Smooth muscle cell of the brain vasculature (primary cell): ENCODE data around the gene ZFAND2A.
"Not testable (repeated sequence)": the region's sequence is repeated elsewhere in the genome, so short reads cannot be mapped to it uniquely, and the experiment has no call there.

Experiments used
- DNase-seq: peaks from one replicate; pipeline ENCODE4 v3.0.0-alpha.2; 2012; ENCODE audit warnings: low read depth, low spot score

ZFAND2A gene, protein sequence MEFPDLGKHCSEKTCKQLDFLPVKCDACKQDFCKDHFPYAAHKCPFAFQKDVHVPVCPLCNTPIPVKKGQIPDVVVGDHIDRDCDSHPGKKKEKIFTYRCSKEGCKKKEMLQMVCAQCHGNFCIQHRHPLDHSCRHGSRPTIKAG

DNA sequence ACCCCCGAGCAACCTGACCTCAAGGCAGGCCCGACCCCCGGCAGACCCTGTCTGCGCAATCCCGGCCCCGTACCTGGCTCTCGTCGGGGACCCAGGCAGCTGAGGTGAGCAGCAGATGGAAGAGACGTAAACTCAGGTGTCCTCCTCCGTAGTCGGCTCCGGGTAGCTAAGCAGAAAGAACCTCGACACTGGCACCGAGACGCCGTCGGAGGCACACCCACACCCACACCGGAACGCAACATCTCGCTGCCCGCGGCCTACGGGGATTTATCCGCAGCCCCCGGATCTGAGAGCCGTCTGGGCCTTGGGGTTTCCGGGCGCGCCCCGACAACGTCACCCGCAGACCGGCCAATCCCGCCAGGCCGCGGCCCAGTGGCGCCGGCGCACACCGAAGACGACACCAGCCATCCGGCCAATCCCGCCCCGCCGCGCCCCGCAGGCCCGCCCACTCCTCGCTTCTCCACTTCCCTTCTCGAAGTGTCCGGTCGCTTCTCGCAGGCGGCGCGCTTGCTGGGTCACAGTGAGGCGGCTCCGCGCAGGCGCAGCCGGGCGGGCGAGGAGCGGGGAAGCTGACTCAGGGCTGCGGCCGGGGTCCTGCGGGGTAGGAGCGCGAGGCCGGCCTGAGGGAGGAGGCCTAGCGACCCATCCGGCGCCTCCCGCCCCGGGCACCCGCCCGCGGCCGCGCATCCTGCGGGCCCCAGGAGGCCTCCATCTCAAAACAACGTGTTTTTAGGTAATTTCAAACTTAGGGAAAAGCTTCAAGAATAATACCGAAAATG is at the start of gene ZFAND2A:
TSS of gene ZFAND2A (minus strand) at position 306 of the 779 bp plus-strand sequence. CDS start 1,984 bp downstream, outside the sequence.
- peak; percentile 93 for DNase-seq

DNA sequence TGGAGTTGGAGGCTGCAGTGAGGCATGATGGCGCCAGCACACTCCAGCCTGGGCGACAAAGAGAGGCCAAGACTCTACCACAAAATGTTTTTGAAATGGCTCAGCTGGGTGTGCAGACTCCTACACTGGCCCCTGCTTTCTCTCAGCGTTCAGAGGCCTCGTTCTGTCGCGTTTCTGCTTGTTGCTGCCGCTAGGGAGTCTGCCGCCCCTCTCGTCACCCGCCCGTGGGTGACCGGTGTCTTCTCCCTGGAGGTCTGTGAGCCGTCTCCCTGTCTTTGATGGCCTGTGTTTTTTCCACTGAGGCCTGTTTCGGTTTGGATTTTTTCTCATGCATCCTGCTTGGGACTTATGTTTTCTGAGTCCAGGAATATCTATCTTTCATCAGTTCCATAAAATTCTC is 49.1 kb upstream of the ZFAND2A start:
- DNase-seq: no peak

DNA sequence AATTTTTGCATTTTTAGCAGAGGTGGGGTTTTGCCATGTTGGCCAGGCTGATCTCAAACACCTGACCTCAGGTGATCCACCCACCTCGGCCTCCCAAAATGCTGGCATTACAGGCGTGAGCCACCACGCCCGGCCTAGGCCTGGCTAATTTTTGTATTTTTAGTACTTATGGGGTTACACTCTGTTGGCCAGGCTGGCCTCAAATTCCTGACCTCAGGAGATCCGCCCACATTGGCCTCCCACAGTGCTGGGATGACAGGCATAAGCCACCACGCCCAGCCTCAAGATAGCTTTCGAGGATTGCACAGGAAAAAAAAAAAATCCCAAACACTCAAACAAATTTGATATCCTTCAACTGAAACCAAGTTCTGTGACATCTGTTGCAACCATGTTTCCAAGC is 45.7 kb upstream of the ZFAND2A start:
- not testable (repeated sequence) for DNase-seq

DNA sequence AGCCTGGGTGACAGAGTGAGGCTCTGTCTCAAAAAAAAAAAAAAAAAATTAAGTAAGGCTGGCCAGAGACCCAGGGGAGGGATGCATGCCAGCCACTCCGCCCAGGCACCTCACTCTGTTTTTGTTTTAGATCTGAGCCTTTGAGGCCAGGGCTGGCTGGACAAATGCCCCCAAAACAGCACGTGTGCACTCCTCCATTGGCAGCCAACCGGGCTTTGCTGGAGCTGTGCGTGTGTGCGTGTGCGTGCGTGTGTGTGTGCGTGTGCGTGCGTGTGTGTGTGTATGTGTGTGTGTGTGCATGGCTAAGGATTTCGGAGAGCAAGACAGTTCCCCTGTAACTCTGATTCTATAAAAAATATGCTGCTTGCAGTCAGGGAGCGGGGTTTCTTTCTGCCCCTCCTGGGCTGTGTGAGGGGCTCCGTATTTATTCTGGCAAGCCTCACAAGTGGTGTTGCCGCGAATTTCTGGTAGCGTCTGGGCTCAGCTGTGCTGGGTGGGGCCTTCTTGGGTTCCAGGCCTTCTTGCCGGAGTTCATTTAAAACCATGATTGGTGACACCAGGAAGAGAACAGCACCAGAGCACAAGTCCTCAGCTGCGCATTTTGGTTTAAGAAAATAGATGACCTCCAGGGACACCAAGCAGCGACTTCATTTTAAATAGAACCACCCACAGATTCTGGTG is 44.6 kb upstream of the ZFAND2A start:
- no peak for DNase-seq

DNA sequence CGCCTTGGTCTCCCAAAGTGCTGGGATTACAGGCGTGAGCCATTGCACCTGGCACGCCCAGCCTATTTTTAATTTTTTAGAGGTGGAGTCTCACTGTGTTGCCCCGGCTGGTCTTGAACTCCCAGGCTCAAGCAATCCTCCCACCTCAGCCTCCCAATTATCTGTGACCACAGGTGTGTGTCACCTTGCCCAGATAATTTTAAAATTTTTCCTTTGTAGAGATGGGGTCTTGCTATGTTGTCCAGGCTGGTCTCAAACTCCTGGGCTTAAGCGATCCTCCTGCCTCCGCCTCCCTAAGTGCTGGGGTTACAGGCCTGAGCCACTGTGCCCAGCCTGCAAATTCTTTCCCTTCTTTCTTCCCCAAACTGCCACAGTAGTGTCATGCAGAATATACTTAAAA is 42.9 kb upstream of the ZFAND2A start:
- not testable (repeated sequence) for DNase-seq

DNA sequence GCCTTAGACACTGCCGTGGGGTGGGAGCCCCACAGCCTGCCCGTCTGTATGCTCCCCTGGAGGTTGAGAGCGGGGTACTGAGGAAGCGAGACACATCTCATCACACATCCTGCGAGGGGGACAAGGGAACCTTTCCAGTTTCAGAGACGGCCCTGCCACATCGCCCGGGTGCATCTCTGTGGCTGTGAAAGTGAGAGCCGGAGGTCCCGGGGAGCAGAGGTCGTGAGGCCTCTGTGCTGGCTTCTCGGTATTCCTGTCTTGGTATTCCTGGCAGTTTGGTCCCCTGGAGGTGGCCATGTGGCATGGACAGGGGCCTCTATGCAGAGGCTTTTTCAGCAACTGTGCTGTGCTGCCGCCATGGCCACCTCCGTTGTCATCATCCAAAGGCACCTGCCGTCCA is 41.9 kb upstream of the ZFAND2A start:
- no peak for DNase-seq

DNA sequence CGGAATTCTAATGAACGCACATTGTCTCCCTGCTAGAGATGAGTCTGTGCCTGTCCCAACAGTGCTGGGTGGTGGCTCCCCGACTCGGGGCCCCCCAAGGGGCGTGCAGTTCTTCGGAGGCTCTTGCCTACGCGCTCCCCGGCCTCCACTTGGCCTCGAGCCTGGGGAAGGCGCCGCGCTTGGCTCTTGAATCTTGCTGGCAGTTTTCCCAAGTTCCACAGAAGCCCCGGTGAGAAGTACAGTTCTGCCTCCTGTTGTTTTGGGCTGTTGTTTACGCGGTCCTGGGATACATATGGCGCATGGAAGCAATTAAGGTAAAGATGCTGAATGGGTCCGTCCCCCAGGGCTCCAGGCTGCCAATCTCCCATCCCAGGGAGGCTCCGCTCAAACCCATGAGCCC is 40.0 kb upstream of the ZFAND2A start:
- DNase-seq: no peak

DNA sequence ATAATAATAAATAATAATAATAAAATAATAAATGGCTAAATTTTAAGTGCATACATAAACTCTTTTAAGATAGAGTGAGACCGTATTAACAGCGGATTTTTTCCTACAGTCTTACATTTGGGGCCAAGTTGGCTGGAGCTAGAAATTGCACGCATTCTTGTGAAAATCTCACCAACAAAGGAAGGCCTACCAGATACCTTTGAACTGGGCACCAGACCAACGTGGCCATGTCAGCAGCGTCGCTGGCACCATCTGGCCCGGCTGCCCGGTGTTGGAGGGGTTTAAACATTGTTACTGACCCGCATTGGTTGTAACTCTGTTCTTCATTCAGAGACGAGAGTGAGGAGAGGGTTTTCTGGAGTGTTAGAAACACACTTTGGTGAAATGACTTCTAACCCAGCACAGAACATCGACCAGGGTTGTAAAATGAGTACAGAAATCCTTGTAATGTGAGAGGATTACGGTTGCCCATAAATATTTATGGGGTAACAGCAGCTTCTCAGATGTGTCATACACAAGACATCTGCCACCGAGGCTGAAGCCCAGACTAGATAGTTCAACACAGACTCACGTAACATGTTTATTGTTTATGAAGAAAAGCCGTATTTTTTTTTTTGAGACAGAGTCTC is 38.1 kb upstream of the ZFAND2A start:
- no peak for DNase-seq

DNA sequence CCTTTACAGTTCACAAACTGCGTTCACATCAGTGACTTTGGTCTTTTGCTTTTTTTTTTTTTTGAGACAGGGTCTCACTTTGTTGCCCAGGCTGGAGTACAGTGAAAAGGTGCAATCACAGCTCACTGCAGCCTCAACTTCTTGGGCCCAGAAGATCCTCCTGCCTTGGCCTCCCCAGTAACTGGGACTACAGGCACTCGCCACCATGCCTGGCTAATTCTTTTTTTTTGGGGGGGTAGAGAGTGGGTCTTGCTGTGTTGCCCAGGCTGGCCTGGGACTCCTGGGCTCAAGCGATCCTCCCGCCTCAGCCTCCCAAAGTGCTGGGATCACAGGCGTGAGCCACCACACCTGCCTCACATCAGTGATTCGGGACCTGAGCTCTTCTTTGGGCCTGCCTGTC is 37.0 kb upstream of the ZFAND2A start:
- no peak for DNase-seq

DNA sequence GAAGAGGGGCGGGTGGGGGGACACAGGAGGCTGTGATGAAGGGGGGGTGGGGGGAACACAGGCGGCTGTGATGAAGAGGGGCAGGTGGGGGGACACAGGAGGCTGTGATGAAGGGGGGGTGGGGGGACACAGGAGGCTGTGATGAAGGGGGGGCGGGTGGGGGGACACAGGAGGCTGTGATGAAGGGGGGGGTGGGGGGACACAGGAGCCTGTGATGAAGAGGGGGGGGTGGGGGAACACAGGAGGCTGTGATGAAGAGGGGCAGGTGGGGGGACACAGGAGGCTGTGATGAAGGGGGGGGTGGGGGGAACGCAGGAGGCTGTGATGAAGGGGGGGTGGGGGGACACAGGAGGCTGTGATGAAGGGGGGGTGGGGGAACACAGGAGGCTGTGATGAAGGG is 36.4 kb upstream of the ZFAND2A start:
- not testable (repeated sequence) for DNase-seq

DNA sequence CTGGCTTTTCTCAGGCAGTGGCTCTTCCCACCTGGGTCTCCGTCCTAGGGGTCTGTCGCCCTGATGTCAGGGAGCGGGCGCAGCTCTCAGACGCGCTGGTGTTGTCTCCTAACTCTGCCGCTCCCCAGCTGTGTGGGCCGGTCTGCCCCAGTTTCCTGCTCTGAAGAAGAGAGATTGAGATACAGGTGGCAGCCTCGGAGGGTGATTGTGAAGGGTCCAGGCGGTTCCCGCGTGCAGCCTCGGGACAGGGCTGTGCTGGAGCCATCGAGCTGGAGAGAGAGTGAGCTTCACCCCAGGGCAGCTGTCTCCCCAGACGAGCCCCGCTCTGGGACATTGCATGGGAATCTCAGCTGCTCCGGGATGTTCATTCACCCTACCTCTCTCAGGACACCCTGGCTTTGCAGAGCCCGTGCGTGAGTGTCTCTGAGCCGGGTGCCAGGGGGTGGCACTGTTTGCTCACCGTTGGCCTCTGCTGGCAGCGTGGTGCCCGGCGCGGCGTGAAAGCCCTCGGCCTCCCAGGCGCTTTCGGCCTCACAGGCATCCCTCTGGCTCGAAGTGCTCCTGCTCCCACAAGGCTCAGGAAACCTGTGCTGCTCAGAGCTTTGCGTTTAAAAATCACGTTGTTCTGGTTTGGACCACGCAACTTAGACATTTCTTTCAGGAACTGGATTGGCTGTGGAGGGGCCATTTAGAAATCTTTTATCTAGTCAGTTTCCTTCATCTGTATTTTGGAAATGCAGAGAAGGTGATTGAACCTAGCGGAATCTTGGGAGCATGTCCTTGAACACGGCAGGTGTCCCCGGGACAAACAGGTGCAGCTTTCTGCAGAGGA is 33.8 kb upstream of the ZFAND2A start:
- no peak for DNase-seq

DNA sequence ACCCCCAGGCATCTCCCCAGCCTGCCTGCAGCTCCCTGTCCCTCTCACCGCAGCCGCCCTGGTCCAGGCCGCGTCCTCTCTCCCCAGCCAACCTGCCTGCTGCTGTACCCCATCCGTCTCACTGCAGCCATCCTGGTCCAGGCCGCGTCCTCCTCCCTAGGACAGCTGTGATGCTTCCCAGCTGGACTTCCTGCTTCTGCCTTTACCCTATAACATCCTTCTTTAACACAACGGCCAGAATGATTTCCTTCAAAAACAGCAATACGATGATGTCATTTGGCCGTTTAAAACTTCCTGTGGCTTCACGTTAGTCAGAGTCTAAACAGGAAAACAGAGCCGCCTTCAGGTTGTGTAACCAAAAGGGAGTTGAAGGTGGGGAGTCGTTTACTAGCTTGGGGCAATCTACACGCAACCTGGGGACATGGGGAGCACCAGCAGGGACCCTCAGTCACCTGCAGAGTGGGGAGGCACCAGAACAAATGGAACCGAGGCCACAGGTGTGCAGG is 32.2 kb upstream of the ZFAND2A start:
- DNase-seq: no peak

DNA sequence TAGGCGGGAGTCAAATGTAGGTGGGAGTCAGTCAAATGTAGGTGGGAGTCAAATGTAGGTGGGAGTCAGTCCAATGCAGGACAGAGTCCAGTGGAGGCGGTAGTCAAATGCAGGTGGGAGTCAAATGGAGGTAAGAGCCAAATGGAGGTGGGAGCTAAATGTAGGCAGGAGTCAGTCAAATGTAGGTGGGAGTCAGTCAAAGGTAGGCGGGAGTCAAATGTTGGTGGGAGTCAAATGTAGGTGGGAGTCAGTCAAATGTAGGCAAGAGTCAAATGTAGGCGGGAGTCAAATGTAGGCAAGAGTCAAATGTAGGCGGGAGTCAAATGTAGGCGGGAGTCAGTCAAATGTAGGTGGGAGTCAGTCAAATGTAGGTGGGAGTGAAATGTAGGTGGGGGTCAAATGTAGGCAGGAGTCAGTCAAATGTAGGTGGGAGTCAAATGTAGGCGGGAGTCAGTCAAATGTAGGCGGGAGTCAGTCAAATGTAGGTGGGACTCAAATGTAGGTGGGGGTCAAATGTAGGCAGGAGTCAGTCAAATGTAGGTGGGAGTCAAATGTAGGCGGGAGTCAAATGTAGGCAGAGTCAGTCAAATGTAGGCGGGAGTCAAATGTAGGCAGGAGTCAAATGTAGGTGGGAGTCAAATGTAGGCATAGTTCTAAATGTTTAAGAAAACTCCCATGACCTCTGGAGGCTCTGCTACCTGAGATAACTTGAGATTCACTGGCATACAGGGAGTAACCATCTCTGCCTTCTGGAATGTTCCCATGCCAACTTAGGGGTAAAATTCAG is 30.2 kb upstream of the ZFAND2A start:
- no peak for DNase-seq

DNA sequence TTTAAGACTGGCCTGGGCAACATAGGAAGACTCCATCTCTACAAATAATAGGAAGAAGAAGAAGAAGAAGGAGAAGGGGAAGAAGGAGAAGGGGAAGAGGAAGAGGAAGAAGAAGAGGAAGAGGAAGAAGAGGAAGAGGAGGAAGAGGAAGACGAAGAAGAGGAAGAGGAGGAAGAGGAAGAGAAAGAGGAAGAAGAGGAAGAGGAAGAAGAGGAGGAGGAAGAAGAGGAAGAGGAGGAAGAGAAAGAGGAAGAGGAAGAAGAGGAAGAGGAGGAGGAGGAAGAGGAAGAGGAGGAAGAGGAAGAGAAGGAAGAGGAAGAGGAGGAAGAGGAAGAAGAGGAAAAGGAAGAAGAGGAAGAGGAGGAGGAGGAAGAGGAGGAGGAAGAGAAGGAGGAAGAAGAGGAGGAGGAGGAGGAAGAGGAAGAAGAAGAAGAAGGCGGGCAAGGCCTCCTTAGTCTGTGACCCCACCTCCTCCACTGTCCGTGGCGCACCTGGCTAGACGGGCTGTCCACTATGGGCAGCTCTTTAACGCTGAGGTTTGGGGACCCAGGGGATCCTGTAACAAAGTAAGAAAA is 28.8 kb upstream of the ZFAND2A start:
- no peak for DNase-seq

DNA sequence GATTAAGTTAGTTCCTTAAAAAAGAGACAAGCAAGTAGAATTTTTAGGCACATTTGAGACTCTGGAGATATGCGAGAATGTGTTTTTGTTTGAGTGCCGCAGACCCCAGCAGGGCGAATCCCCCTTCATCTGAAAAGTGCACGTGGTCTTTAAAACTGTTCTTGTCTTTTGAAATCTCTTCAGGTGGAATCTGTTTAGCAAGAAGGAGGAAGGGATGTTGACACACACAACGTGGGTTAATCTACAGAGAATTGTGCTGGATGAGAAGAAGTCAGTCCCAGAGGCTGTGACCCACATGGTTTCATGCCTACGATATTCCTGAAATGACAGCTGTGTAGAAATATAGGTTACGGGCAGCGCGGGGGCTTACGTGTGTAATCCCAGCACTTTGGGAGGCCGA is 27.1 kb upstream of the ZFAND2A start:
- no peak for DNase-seq

DNA sequence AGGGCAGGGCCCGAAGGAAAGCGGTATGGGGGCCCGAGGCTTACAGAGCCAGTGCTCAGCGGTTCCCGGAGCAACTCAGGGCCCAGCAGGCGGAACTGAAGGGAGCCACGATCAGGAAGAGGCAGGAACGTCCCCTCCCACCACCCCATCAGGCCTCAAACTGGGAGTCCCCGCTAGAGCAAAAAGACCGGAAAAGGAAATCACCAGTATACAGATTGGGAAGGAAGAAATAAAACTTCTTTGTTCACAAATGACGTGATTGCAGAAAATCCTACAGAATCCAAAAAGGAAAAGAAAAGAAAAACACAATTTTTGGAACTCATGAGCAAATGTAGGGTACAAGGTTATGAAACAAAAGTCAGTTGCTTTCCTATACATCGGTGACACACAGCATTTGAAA is 21.6 kb upstream of the ZFAND2A start:
- DNase-seq: no peak

DNA sequence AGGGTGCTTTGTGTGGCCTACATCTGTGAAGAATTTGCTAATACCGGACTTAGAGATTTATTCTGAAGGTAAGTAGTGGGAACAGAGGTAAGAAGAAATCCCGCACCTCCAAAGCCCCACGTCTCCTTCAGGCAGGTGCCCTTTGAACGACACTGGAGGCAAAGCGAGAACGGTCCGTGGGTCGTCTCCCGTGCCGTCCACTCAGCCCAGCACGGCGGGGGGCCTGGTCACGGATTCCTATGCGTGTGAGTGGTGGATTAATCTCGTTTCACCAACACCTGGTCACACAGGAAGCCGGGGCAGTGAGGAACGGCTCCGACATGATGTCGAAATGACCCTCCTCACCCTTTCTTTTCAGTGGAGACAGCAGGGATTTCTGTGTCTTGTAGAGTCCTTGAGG is 21.0 kb upstream of the ZFAND2A start:
- no peak for DNase-seq

DNA sequence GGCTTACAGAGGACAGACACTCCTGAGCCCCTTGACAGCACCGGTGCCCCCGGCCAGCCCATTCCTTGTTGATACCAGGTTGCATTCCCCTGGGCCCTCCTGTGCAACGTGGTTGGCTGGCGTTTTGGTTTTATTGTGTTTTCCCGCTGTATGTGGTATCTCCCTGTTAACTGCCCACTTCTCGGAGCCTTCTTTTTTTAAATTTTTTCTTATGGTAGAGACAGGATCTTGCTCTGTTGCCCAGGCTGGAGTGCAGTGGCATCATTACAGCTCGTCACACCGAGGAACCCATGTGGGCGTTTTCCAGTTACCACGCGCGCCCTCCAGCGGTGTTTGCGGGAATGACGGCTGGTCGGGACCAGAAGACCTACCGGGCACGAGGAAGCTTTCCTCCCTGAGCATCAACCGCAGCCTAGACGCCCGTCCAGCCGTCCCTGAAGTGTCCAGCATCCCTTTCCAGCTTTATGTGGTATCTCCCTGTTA is 16.9 kb upstream of the ZFAND2A start:
- DNase-seq: no peak

DNA sequence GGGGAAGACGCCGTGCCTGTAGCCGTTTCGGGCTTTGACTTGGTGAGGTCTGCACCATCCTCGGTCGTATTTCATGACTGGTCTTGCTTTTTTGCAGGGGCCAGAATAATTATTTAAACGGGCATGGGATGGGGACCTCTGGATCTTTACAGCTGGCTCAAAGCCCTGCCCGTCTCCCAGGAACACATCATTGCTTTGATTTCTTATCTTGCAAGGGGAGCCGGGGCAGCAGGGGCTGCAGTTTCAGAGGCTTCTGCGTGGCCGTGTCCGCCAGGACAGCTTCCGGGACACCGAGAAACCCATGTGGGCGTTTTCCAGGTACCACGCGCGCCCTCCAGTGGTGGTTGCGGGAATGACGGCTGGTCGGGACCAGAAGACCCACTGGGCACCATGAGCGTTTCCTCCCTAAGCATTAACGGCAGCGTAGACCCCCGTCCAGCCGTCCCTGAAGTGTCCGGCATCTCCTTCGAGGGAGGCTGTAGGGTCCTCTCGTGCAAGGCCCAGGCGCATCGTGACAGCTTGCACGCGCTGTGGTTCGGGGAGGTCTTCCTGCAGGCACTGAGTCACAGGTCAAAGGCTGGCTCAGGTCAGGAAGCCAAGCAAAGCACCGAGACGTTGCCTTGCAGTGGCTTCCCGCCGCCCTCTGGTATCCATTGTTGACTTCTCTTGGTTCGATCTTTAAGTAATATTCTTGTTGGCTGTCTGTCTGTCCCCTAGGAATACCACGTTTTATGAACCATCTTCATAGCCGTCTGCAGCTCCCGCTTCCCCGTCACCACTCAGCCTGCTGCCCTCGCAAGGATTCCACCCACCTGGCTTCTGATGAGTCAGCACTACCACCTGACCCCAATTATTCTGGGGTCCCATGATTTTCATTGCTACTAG is 16.2 kb upstream of the ZFAND2A start:
- DNase-seq: no peak
